MCF 10A (cell line): ENCODE results near the gene KIF6. TPM values are rescaled to one million over a fixed set of nuclear protein-coding genes. Genes with fewer than 3 reads are reported as not detected.

Experiments
- BruUV-seq: library from RNA; stranded (reverse); fragments of 400-500 nt; replicated peaks from 2 replicates; lab custom pipeline; 2021; lab: Mats Ljungman, UMichigan
- CTCF ChIA-PET: fragments of 300-600 bp; sonication (Branson Sonifier 250); formaldehyde crosslinking; extraction: SDS; loops from one replicate; lab custom pipeline; 2021; ENCODE audit warnings: antibody characterized with exemption, inconsistent platforms; lab: Yijun Ruan, JAX
- POLR2A ChIA-PET: fragments of 300-600, 350-650 bp; sonication (Branson Sonifier 250); formaldehyde crosslinking; extraction: SDS; loops from one replicate; lab custom pipeline; 2020; ENCODE audit warnings: antibody characterized with exemption, inconsistent platforms; lab: Yijun Ruan, JAX
- DNase-seq: peaks from one replicate; pipeline ENCODE4 v3.0.0-alpha.2; 2018; ENCODE audit not compliant: unreplicated experiment
- H3K27ac Mint-ChIP-seq: one replicate; pipeline ENCODE4 v1.8.0; 2022; ENCODE audit warnings: mild to moderate bottlenecking, low read depth, mixed read lengths; ENCODE audit not compliant: unreplicated experiment
- H3K27me3 Mint-ChIP-seq: one replicate; pipeline ENCODE4 v1.8.0; 2022; ENCODE audit warnings: mixed read lengths; ENCODE audit not compliant: insufficient read depth, unreplicated experiment
- H3K36me3 Mint-ChIP-seq: one replicate; pipeline ENCODE4 v1.8.0; 2022; ENCODE audit warnings: mild to moderate bottlenecking, moderate library complexity, mixed read lengths; ENCODE audit not compliant: insufficient read depth, unreplicated experiment
- H3K4me1 Mint-ChIP-seq: one replicate; pipeline ENCODE4 v1.8.0; 2022; ENCODE audit warnings: mixed read lengths; ENCODE audit not compliant: insufficient read depth, unreplicated experiment
- H3K4me3 Mint-ChIP-seq: one replicate; pipeline ENCODE4 v1.8.0; 2022; ENCODE audit warnings: mild to moderate bottlenecking, moderate library complexity, mixed read lengths; ENCODE audit not compliant: unreplicated experiment
- H3K9me3 Mint-ChIP-seq: one replicate; pipeline ENCODE4 v1.8.0; 2022; ENCODE audit warnings: mixed read lengths; ENCODE audit not compliant: unreplicated experiment
- intact Hi-C: fragments of 100-400 bp; cut with micrococcal nuclease; formaldehyde crosslinking; loops from 2 replicates; pipeline ENCODE4 v1.14.1; 2022
- total RNA-seq: library from RNA; stranded (reverse); gene quantifications from 2 replicates; pipeline ENCODE4 v1.2.3, GENCODE V29; 2022
- TF ChIP-seq, protein P1 (sequence below): fragments of 200-600 bp; IDR thresholded peaks from one replicate; pipeline ENCODE4 v1.8.0; 2022; ENCODE audit warnings: antibody characterized with exemption, mild to moderate bottlenecking; ENCODE audit not compliant: unreplicated experiment

Gene KIF6
- total RNA-seq, 1 experiment from 2014 or later: 0.91 TPM

DNA sequence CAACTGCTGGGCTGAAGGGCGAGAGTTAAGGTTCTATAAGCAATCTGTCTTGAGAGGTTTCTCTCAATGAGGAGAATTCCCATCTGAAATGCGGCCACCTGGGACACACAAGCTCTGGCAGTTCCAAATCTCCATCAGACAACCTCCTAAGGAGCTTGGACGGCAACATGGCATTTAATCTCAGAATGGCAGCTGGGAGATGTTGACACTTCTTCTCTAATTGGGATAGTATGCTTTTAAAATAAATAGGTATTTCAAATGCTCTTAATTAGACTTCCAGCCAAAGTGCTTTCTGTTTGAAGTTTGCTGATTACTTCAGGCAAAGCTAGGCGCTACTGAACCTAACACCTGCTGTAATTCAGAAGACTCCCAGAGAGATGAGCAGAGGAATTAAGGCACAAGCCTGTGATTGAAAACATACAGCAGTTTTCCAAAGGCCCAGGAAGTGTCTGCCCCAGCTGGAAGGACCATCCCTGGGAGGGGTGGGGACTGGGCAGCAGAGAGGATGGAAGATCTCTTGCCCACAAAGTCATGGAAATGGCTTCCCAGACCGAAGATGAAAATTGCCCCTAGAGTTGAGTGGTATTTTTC lies 343.6 kb downstream of the KIF6 start:
- H3K4me1 Mint-ChIP-seq: peaks cover 5% of the 10 kb centered on the region
- no peak overlapping the region for H3K4me3 Mint-ChIP-seq
- no peaks in the 10 kb centered on the region for H3K36me3 Mint-ChIP-seq
- H3K27ac Mint-ChIP-seq: no peak overlapping the region
- intact Hi-C loops: no loop called here
- H3K27me3 Mint-ChIP-seq: no peaks in the 10 kb centered on the region
- TF ChIP-seq, protein P1, sequence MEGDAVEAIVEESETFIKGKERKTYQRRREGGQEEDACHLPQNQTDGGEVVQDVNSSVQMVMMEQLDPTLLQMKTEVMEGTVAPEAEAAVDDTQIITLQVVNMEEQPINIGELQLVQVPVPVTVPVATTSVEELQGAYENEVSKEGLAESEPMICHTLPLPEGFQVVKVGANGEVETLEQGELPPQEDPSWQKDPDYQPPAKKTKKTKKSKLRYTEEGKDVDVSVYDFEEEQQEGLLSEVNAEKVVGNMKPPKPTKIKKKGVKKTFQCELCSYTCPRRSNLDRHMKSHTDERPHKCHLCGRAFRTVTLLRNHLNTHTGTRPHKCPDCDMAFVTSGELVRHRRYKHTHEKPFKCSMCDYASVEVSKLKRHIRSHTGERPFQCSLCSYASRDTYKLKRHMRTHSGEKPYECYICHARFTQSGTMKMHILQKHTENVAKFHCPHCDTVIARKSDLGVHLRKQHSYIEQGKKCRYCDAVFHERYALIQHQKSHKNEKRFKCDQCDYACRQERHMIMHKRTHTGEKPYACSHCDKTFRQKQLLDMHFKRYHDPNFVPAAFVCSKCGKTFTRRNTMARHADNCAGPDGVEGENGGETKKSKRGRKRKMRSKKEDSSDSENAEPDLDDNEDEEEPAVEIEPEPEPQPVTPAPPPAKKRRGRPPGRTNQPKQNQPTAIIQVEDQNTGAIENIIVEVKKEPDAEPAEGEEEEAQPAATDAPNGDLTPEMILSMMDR: no peak
- DNase-seq: no peak
- no TSS peak for BruUV-seq
- POLR2A ChIA-PET: interaction anchor here (0.6 kb wide), 1 partner anchor 534 kb away, joined by 3 read pairs; no protein-coding TSS in a partner anchor
- CTCF ChIA-PET: interaction anchor here (0.6 kb wide), 1 partner anchor 514 kb away, joined by 3 read pairs; no protein-coding TSS in a partner anchor
- H3K9me3 Mint-ChIP-seq: no peaks in the 10 kb centered on the region

DNA sequence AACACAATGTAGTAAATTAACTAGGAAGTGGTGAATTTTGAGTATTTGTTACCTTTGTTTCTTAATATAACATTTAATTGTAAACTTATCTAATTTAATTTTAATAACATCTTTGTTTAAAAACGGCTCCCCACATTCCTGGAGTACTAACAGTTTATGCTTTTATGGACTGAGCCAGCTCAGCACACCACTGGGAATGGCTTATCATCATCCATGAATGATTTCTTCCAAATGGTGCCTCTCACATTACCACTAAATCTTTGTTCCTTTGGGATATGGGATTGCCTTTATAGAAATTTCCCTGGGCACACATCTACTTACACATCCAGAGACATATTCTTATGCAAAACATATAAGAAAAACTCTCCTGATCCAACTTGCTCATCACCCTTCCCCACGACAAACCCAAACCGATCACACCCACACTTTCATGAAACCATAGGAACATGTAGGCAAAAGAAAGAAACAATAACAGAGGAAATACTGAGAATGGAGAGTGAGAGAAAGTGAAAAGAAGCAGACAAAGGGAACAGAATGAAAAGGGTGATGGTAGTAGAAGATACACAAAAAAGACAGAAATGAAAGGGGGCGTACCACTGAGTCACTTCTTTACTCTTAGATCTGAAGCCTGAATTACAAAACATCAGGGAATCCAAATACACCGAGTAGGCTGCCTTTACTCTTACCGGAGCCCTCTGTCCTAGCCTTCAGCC lies 344.2 kb downstream of the KIF6 start:
- ChIA-PET CTCF (interaction anchor here (0.6 kb wide), 1 partner anchor 511 kb away, joined by 3 read pairs; no protein-coding TSS in a partner anchor), POLR2A (no interaction called here)
- no peaks in the 10 kb centered on the region for H3K27me3 Mint-ChIP-seq
- peaks cover 5% of the 10 kb centered on the region for H3K4me1 Mint-ChIP-seq
- H3K36me3 Mint-ChIP-seq: no peaks in the 10 kb centered on the region
- DNase-seq: no peak
- BruUV-seq: no TSS peak
- no peak overlapping the region for H3K27ac Mint-ChIP-seq
- intact Hi-C loops: no loop called here
- no peak overlapping the region for H3K4me3 Mint-ChIP-seq
- TF ChIP-seq, protein P1: no peak
- H3K9me3 Mint-ChIP-seq: no peaks in the 10 kb centered on the region

DNA sequence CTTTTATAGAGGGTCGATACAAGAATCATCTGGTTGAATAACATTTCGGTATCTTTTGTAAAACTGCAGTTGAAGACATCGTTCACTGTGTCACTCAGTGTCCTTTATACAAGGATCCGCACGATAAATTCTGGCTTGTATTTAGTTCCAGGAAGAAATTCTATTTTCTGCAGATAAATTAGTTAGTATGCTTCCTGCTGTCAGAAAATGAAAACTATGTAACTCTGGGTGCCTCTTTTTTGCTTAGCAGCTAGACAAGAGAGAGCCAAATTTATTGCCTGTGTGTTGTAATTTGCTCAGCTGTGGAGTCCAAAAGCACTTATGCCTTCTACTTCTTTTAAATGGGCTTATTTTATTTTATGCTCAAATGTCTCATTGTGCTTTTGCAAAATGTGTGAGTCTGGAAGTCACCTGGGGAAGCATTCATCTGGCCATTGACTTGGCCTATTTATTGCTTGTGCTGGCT lies 346.2 kb downstream of the KIF6 start:
- no peaks in the 10 kb centered on the region for H3K27me3 Mint-ChIP-seq
- no peak for DNase-seq
- TF ChIP-seq, protein P1: no peak
- no peaks in the 10 kb centered on the region for H3K36me3 Mint-ChIP-seq
- H3K4me1 Mint-ChIP-seq: peaks cover 5% of the 10 kb centered on the region
- intact Hi-C loops: loop anchor here (10.0 kb wide), 1 partner anchor 1646 kb away; no protein-coding TSS in a partner anchor
- no peaks in the 10 kb centered on the region for H3K9me3 Mint-ChIP-seq
- ChIA-PET CTCF (interaction anchor here (0.6 to 5.9 kb wide), 7 partner anchors 16 to 1791 kb away, joined by 3 to 88 read pairs (median 4); no protein-coding TSS in a partner anchor), POLR2A (no interaction called here)
- BruUV-seq: no TSS peak
- H3K4me3 Mint-ChIP-seq: no peak overlapping the region
- no peak overlapping the region for H3K27ac Mint-ChIP-seq
